IMR-90 (cell line): ENCODE measurements around the gene CAVIN2. TPM values are rescaled to one million over a fixed set of nuclear protein-coding genes. Genes with fewer than 3 reads are reported as not detected.

Experiments
- ATAC-seq: fragments of 200-7000 bp; cut with Tn5 transposase; 2 replicates; pipeline ENCODE4 v1.9.1; 2020; ENCODE audit warnings: low read depth, mild to moderate bottlenecking, moderate library complexity
- BruUV-seq: library from RNA; stranded (reverse); fragments of 400-500 nt; replicated peaks from 2 replicates; lab custom pipeline; 2021; lab: Mats Ljungman, UMichigan
- CTCF ChIA-PET: fragments of 300-600 bp; formaldehyde crosslinking; extraction: SDS; loops from one replicate; lab custom pipeline; 2021; ENCODE audit warnings: antibody characterized with exemption; lab: Yijun Ruan, JAX
- POLR2A ChIA-PET: fragments of 300-600 bp; sonication (Branson Sonifier 250); formaldehyde crosslinking; loops from one replicate; lab custom pipeline; 2022; ENCODE audit warnings: antibody characterized with exemption; ENCODE audit not compliant: unreplicated experiment; lab: Charles Lee
- DNase-seq: peaks from one replicate; pipeline ENCODE4 v3.0.0; 2013
- H2AFZ ChIP-seq: replicated peaks from 2 replicates; pipeline ENCODE3; 2013; ENCODE audit warnings: low read length, mild to moderate bottlenecking; ENCODE audit not compliant: poor library complexity
- H2AK5ac ChIP-seq: 2 replicates; pipeline ENCODE4 v1.6.1; 2013; ENCODE audit warnings: low read depth, low read length, inconsistent platforms
- H2AK9ac ChIP-seq: replicated peaks from 2 replicates; pipeline ENCODE3; 2013; ENCODE audit warnings: mild to moderate bottlenecking, low read depth, low read length, moderate library complexity; ENCODE audit not compliant: poor library complexity
- H2BK120ac ChIP-seq: 2 replicates; pipeline ENCODE4 v1.6.1; 2013; ENCODE audit warnings: low read depth, low read length, inconsistent platforms
- H2BK15ac ChIP-seq: 3 replicates; pipeline ENCODE4 v1.6.1; 2013; ENCODE audit warnings: low read depth, low read length, inconsistent platforms
- H2BK20ac ChIP-seq: 2 replicates; pipeline ENCODE4 v1.6.1; 2013; ENCODE audit warnings: low read depth, mild to moderate bottlenecking, inconsistent platforms, low read length, moderate library complexity
- H2BK5ac ChIP-seq: 2 replicates; pipeline ENCODE4 v1.6.1; 2013; ENCODE audit warnings: mild to moderate bottlenecking, low read depth, low read length, inconsistent platforms; ENCODE audit not compliant: poor library complexity, severe bottlenecking
- H3K14ac ChIP-seq: replicated peaks from 2 replicates; pipeline ENCODE4 v1.6.1; 2013; ENCODE audit warnings: low read depth, low read length, inconsistent platforms
- H3K18ac ChIP-seq: 2 replicates; pipeline ENCODE4 v1.6.1; 2013; ENCODE audit warnings: low read depth, low read length, control low read depth
- H3K23ac ChIP-seq: 2 replicates; pipeline ENCODE4 v1.6.1; 2013; ENCODE audit warnings: low read depth, low read length, inconsistent platforms
- H3K27ac ChIP-seq: 2 replicates; pipeline ENCODE4 v1.5.1; 2013; ENCODE audit warnings: mild to moderate bottlenecking, control low read depth, low read length; ENCODE audit not compliant: insufficient read depth
- H3K27me3 ChIP-seq: 2 replicates; pipeline ENCODE4 v1.6.1; 2013; ENCODE audit warnings: low read length; ENCODE audit not compliant: control insufficient read depth, insufficient read depth
- H3K36me3 ChIP-seq: 2 replicates; pipeline ENCODE4 v1.6.1; 2013; ENCODE audit warnings: low read length, mixed read lengths; ENCODE audit not compliant: control insufficient read depth, insufficient read depth
- H3K4ac ChIP-seq: 2 replicates; pipeline ENCODE4 v1.6.1; 2013; ENCODE audit warnings: low read depth, low read length, inconsistent platforms
- H3K4me1 ChIP-seq: 2 replicates; pipeline ENCODE4 v1.6.1; 2013; ENCODE audit warnings: low read length, mixed read lengths; ENCODE audit not compliant: control insufficient read depth, insufficient read depth
- H3K4me2 ChIP-seq: 2 replicates; pipeline ENCODE4 v1.6.1; 2013; ENCODE audit warnings: low read depth, mild to moderate bottlenecking, control low read depth, low read length, moderate library complexity
- H3K4me3 ChIP-seq: 2 replicates; pipeline ENCODE4 v1.5.1; 2013; ENCODE audit warnings: low read depth, mild to moderate bottlenecking, control low read depth, low read length, moderate library complexity; ENCODE audit not compliant: insufficient read depth
- H3K56ac ChIP-seq: 2 replicates; pipeline ENCODE4 v1.6.1; 2013; ENCODE audit warnings: low read length, inconsistent platforms; ENCODE audit not compliant: insufficient read depth; ENCODE audit errors: extremely low read depth
- H3K79me1 ChIP-seq, 2 experiments: 2 replicates each; pipeline ENCODE4 v1.6.1; 2013; ENCODE audit warnings: low read length in 2 of 2, inconsistent platforms in 1 of 2, low read depth in 1 of 2
- H3K9ac ChIP-seq: 2 replicates; pipeline ENCODE4 v1.6.1; 2013; ENCODE audit warnings: low read depth, low read length, control low read depth
- H3K9me1 ChIP-seq: 2 replicates; pipeline ENCODE4 v1.6.1; 2013; ENCODE audit warnings: low read length, inconsistent platforms; ENCODE audit not compliant: insufficient read depth
- H3K9me3 ChIP-seq: 2 replicates; pipeline ENCODE4 v1.6.1; 2013; ENCODE audit warnings: low read length; ENCODE audit not compliant: control insufficient read depth, insufficient read depth
- H4K20me1 ChIP-seq: 2 replicates; pipeline ENCODE4 v1.6.1; 2013; ENCODE audit warnings: low read length, inconsistent platforms; ENCODE audit not compliant: insufficient read depth
- H4K5ac ChIP-seq: 2 replicates; pipeline ENCODE4 v1.6.1; 2013; ENCODE audit warnings: mild to moderate bottlenecking, low read depth, low read length, control low read depth
- H4K8ac ChIP-seq, 2 experiments: 2 replicates each; pipeline ENCODE4 v1.6.1; 2013; ENCODE audit warnings: low read depth in 2 of 2, low read length in 2 of 2, control low read depth in 1 of 2, inconsistent platforms in 1 of 2
- H4K91ac ChIP-seq: 2 replicates; pipeline ENCODE4 v1.6.1; 2013; ENCODE audit warnings: low read depth, low read length, inconsistent platforms; ENCODE audit not compliant: insufficient read depth
- BHLHE40 ChIP-seq: fragments of 150-350 bp; IDR thresholded peaks from 2 replicates; pipeline ENCODE4 v1.6.1; 2016; ENCODE audit warnings: mild to moderate bottlenecking, low read depth, low read length
- MXI1 ChIP-seq: IDR thresholded peaks from 2 replicates; pipeline ENCODE4 v1.6.1; 2012; ENCODE audit warnings: low read depth, mild to moderate bottlenecking, low read length, moderate library complexity, borderline replicate concordance
- RAD21 ChIP-seq: IDR thresholded peaks from 2 replicates; pipeline ENCODE4 v1.6.1; 2012; ENCODE audit warnings: low read length, improper control_type of control experiment
- RCOR1 ChIP-seq: IDR thresholded peaks from 2 replicates; pipeline ENCODE4 v1.6.1; 2012; ENCODE audit warnings: mild to moderate bottlenecking, low read length, improper control_type of control experiment; ENCODE audit not compliant: insufficient replicate concordance
- RFX5 ChIP-seq: IDR thresholded peaks from 2 replicates; pipeline ENCODE4 v1.8.0; 2012; ENCODE audit warnings: low read depth, mild to moderate bottlenecking, low read length, moderate library complexity
- WGBS, 2 experiments: methylation state at CpG; one replicate each; pipeline versions ENCODE4 v1.1.5 to v1.1.7; 2013; ENCODE audit warnings: missing lambda C conversion rate in 2 of 2; ENCODE audit not compliant: insufficient read length in 1 of 2; ENCODE audit errors: extremely low coverage in 2 of 2; 5-methylcytosine and 5-hydroxymethylcytosine counted together
- dilution Hi-C: fragments of 300-500 bp; cut with HindIII; formaldehyde crosslinking; loops from one replicate; pipeline ENCODE4 v1.14.3; 2018; ENCODE audit warnings: low sequenced_read_pairs; ENCODE audit not compliant: unreplicated experiment
- in situ Hi-C: fragments of 300-500 bp; cut with MboI; formaldehyde crosslinking; loops from 3 replicates; pipeline ENCODE4 v1.14.3; 2019; ENCODE audit warnings: low sequenced_read_pairs, inconsistent platforms, mixed read lengths
- intact Hi-C: fragments of 100-400 bp; cut with micrococcal nuclease; formaldehyde crosslinking; loops from 2 replicates; pipeline ENCODE4 v1.10.0; 2022
- polyA plus RNA-seq, 3 experiments: library from polyadenylated mRNA; depleted of rRNA; stranded (reverse); fragments of >200 nt; gene quantifications; 2 replicates each; pipeline ENCODE4 v1.2.3, GENCODE V29; 2012; ENCODE audit warnings: low replicate concordance in 1 of 3
- total RNA-seq: library from RNA; depleted of rRNA; stranded (reverse); fragments of >200 nt; gene quantifications from 2 replicates; pipeline ENCODE4 v1.2.3, GENCODE V29; 2012
- TF ChIP-seq, protein P1 (sequence below): conservative IDR thresholded peaks from 2 replicates; pipeline ENCODE4 v1.5.1; 2012; ENCODE audit warnings: mild to moderate bottlenecking, low read depth, low read length, improper control_type of control experiment

CAVIN2 gene
- total and polyA plus RNA-seq, 2 of the 4 experiments (the other 2 are of a cell fraction), result 7.7 to 11.5 TPM

DNA sequence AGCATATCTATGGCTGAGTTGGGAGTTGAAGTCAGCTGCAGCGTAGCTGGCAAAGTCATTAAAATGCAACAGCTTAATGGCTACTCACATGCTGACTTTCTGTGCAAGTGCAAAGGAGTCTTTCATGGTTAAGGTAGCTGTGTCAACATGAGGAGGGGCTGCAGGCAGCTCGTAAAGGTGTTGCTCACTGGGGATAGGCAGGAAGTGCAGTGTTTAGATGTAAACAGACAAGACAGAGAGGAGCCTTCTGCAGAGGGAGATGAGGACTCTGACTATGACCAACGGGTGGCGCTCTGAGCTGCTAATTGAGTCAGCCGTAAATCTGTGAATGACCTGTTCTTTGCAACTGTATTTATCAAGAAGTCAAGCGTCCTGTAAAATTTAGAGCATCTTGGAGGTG is 22.3 kb upstream of the CAVIN2 start:
- dilution Hi-C loops, result no loop called here
- no peak for ATAC-seq

More for the DNA sequence above, 22.3 kb upstream of the CAVIN2 start:
- no peak overlapping the region for H3K56ac ChIP-seq
- no peak overlapping the region for H3K27ac ChIP-seq
- peak; percentile 30 for DNase-seq
- TF ChIP-seq BHLHE40, result no peak
- no peak for TF ChIP-seq MXI1
- TF ChIP-seq RCOR1, result no peak
- no peak for TF ChIP-seq RFX5
- peak; percentile 50 for TF ChIP-seq RAD21
- TF ChIP-seq, protein P1, sequence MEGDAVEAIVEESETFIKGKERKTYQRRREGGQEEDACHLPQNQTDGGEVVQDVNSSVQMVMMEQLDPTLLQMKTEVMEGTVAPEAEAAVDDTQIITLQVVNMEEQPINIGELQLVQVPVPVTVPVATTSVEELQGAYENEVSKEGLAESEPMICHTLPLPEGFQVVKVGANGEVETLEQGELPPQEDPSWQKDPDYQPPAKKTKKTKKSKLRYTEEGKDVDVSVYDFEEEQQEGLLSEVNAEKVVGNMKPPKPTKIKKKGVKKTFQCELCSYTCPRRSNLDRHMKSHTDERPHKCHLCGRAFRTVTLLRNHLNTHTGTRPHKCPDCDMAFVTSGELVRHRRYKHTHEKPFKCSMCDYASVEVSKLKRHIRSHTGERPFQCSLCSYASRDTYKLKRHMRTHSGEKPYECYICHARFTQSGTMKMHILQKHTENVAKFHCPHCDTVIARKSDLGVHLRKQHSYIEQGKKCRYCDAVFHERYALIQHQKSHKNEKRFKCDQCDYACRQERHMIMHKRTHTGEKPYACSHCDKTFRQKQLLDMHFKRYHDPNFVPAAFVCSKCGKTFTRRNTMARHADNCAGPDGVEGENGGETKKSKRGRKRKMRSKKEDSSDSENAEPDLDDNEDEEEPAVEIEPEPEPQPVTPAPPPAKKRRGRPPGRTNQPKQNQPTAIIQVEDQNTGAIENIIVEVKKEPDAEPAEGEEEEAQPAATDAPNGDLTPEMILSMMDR, result peak; percentile 41
- peak overlapping the region; percentile 29 for H2AFZ ChIP-seq
- H2AK5ac ChIP-seq, result peak overlapping the region; percentile 41
- no peak overlapping the region for H2BK5ac ChIP-seq
- no peak overlapping the region for H3K4me2 ChIP-seq
- H3K14ac ChIP-seq, result no peak overlapping the region
- H4K5ac ChIP-seq, result no peak overlapping the region
- H3K9ac ChIP-seq, result no peak overlapping the region
- H2BK120ac ChIP-seq, result peak overlapping the region; percentile 58
- BruUV-seq, result no TSS peak
- H2BK20ac ChIP-seq, result peak overlapping the region; percentile 75
- peak overlapping the region; percentile 3 for H2AK9ac ChIP-seq
- H3K9me3 ChIP-seq, result no peaks in the 10 kb centered on the region
- WGBS, 2 experiments, result 90% methylated on average over 2 of the region's 6 CpGs; no CpG with 5 or more reads in 1 of the 2 experiments
- H3K9me1 ChIP-seq, result peaks cover 16% of the 10 kb centered on the region
- 0 out of 2 replicates have a peak overlapping the region, but pooled peaks have one; percentile 64 for H3K18ac ChIP-seq
- H4K91ac ChIP-seq, result peak overlapping the region; percentile 49
- CTCF ChIA-PET, result interaction anchor here (0.9 to 3.3 kb wide), 5 partner anchors 26 to 293 kb away, joined by 3 to 15 read pairs (median 4); no protein-coding TSS in a partner anchor
- intact Hi-C loops (loop anchor here (2.0 to 10.0 kb wide), 2 partner anchors 164 to 294 kb away; no protein-coding TSS in a partner anchor), in situ Hi-C loops (no loop called here)
- H3K36me3 ChIP-seq, result no peaks in the 10 kb centered on the region
- peak overlapping the region; percentile 49 for H3K4ac ChIP-seq
- no peaks in the 10 kb centered on the region for H3K27me3 ChIP-seq
- peak overlapping the region; percentile 28; the same call in 1 of the 3 replicates for H2BK15ac ChIP-seq
- H3K4me3 ChIP-seq, result no peak overlapping the region
- no peak overlapping the region for H3K23ac ChIP-seq
- H3K79me1 ChIP-seq, result no peaks in the 10 kb centered on the region
- H4K20me1 ChIP-seq, result no peaks in the 10 kb centered on the region
- peaks cover 22% of the 10 kb centered on the region for H3K4me1 ChIP-seq
- POLR2A ChIA-PET, result no interaction called here
- peak overlapping the region in 1 of 2 experiments; percentile 14; a peak in 1 of 4 replicates for H4K8ac ChIP-seq
